NCI-H1417 (cell line): ENCODE data around the gene SZT2.

ENCODE experiments used
- DNase-seq, 3 experiments: peaks; one replicate each; lab custom pipeline; 2025; lab: John Stamatoyannopoulos, UW

Gene SZT2

GRCh38 chr1:43423672-43424550 lies 34.2 kb downstream of the SZT2 start:
- DNase-seq = no peak

GRCh38 chr1:43425045-43425444 lies 35.3 kb downstream of the SZT2 start:
- no peak for DNase-seq

GRCh38 chr1:43426221-43426620 lies 36.5 kb downstream of the SZT2 start:
- DNase-seq = no peak

GRCh38 chr1:43427524-43427923 lies 37.8 kb downstream of the SZT2 start:
- DNase-seq = no peak

GRCh38 chr1:43427941-43428340 lies 38.2 kb downstream of the SZT2 start:
- DNase-seq = no peak

- no peak for DNase-seq
Observed at GRCh38 chr1:43430831-43431230, 41.1 kb downstream of the SZT2 start.

- DNase-seq = no peak
Observed at GRCh38 chr1:43431676-43432075, 42.0 kb downstream of the SZT2 start.

GRCh38 chr1:43432171-43432860 lies 42.6 kb downstream of the SZT2 start:
- no peak for DNase-seq

- no peak for DNase-seq
Observed at GRCh38 chr1:43432907-43433306, 43.2 kb downstream of the SZT2 start.

GRCh38 chr1:43434256-43434655 lies 44.6 kb downstream of the SZT2 start:
- DNase-seq = no peak

GRCh38 chr1:43435146-43436145 lies 45.7 kb downstream of the SZT2 start:
- no peak for DNase-seq

- no peak for DNase-seq
Observed at GRCh38 chr1:43436371-43436770, 46.7 kb downstream of the SZT2 start.

GRCh38 chr1:43437031-43437973 lies 47.6 kb downstream of the SZT2 start:
- DNase-seq = no peak

GRCh38 chr1:43438006-43438405 lies 48.3 kb downstream of the SZT2 start:
- no peak for DNase-seq

- no peak for DNase-seq
Observed at GRCh38 chr1:43438576-43438952, 48.9 kb downstream of the SZT2 start.

- DNase-seq = no peak
Observed at GRCh38 chr1:43438953-43439581, 49.4 kb downstream of the SZT2 start.

- peak in 2 of 3 experiments; percentile 30 to 87 for DNase-seq
Observed at GRCh38 chr1:43439781-43440180, 50.1 kb downstream of the SZT2 start.

GRCh38 chr1:43440358-43440757 lies 50.7 kb downstream of the SZT2 start:
- DNase-seq = peak in 1 of 3 experiments; percentile 62

- DNase-seq = no peak
Observed at GRCh38 chr1:43441166-43441893, 51.6 kb downstream of the SZT2 start.
